GM20431 (cell line): Measurements from ENCODE around the gene KIF5C.

ENCODE experiments used
- in situ Hi-C: fragments of 300-500 bp; cut with MseI, MboI; formaldehyde crosslinking; loops from one replicate; pipeline ENCODE4 v1.15.0; 2020; ENCODE audit warnings: low sequenced_read_pairs; ENCODE audit not compliant: unreplicated experiment

Gene KIF5C

DNA sequence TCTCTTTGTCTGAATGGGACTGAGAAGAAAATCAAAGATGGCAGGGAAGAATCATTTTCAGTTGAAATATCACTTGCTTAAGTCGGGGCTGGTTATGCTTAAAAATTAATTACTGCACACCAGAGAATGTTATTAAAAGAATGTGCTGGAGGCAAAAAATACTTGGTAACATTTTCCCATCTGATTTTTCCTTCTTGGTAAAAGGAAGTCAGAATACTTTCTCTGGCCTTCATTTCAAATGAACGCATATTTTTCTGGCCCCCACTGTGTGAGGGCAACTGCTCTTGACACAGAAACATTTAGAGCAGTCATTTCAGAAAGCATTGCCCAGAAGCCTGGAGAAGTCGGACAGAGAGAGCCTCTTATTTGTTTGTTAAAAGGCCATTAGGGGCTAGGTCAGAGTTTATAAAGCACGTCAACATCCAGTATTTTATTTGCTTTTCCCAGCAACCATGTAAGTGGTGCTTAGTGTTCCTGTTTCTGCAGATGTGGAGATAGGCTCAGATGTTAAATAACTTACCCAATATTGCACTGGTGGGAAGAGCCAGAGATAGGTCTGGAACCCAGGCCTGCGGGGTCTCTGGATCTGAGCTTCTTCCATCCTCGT lies 130.5 kb downstream of the KIF5C start:
- in situ Hi-C loops = loop anchor here (25.0 kb wide), 1 partner anchor 557 kb away; no protein-coding TSS in a partner anchor

DNA sequence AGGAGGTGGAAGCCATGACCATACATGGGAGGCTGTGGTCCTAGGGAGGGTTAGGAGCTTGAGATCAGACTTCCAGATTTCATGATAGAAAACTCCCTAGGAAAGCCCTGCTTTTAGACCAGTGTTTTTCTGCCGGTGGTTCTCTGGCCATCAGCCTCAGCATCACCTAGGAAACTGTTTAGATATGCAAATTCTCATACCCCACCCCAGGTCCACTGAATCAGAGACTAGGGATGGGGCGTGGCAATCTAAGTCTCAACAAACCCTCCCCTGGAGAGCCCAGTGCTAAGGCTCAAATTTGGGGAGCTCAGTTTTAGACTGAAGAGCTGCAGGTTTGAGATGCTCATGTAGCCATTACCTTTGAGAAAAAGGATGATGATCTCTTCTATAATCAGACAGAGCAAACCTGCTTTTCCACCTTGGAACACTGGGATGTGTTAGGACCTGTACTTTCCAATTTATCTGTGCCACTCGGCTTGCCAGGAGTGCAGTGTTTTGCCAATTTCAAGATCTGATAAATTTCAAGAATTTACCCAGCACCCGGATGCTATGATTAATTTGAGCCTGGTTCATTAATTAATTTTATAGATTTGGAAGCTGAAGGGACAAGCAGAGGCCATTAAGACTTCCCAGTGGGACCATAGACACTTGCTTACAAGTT lies 132.0 kb downstream of the KIF5C start:
- in situ Hi-C loops = loop anchor here (25.0 kb wide), 1 partner anchor 555 kb away; no protein-coding TSS in a partner anchor

- in situ Hi-C loops = loop anchor here (25.0 kb wide), 1 partner anchor 554 kb away; no protein-coding TSS in a partner anchor
Observed at GRCh38 chr2:149008381-149008780, 133.4 kb downstream of the KIF5C start.

GRCh38 chr2:149009576-149010461 lies 134.8 kb downstream of the KIF5C start:
- in situ Hi-C loops = loop anchor here (25.0 kb wide), 1 partner anchor 552 kb away; no protein-coding TSS in a partner anchor

GRCh38 chr2:149012545-149012944 lies 137.5 kb downstream of the KIF5C start:
- in situ Hi-C loops = loop anchor here (25.0 kb wide), 1 partner anchor 550 kb away; no protein-coding TSS in a partner anchor

GRCh38 chr2:149015501-149015900 lies 140.5 kb downstream of the KIF5C start:
- in situ Hi-C loops = loop anchor here (25.0 kb wide), 1 partner anchor 547 kb away; no protein-coding TSS in a partner anchor

- in situ Hi-C loops = loop anchor here (25.0 kb wide), 1 partner anchor 546 kb away; no protein-coding TSS in a partner anchor
Observed at GRCh38 chr2:149015926-149016563, 141.0 kb downstream of the KIF5C start.

DNA sequence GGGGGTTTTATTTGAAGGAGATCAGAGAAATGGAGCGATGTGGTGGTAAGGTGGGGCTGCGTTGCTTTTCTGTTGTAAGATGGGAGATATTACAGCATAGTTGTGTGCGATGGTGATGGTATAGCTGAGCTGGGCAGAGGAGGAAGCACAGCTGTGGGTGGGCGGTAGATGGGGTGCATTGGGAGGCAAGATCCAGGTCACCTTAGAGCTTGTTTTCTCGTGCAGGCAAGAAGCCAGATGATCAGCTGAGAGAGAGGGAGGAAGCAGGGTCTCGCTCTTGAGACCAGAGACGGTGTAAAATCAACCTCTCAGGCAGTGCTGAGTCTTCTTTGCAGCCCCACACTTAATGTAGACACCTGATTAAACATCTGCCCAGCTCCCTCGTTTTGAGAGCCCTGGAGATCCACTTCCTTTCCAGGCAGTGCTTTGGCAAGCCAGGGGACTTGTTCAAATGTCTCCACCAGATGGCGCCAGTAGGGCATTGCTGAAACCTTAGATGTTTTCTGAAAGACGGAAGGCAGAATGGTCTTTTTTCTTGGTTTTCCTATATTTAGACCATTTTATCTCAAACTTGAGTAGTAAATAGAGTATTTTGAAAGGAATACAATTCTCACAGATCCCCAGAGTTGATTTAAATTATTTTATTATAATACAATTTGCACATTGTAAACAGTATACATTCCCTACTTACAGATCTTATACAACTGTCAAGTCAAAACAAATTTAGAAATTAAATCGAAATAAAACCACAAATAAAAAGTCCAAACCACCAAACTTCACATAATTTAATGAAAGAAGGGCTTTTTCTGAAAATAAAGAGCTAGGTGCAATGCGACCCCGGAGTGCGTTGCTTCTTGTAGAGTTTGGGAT lies 142.3 kb downstream of the KIF5C start:
- in situ Hi-C loops = loop anchor here (25.0 kb wide), 1 partner anchor 545 kb away; no protein-coding TSS in a partner anchor

DNA sequence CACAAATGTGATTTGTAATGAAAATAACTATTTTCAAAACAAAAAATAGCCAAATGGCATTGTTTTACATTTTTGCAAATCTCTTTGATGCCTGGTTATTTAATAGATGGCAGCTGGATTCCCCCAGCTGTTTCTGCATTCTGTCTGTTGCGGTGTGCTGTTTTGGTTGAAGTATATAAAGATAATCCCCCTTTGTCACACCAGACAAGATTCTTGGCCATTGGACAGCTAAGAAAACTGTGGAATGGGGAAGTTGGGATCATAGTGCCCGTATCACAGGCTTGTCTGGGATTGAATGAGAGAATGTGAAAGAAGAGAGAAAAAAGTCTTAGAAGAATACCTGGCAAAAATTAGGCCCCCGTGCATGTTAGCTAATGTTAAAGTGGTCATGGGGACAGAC lies 144.0 kb downstream of the KIF5C start:
- in situ Hi-C loops = loop anchor here (25.0 kb wide), 1 partner anchor 543 kb away; no protein-coding TSS in a partner anchor

DNA sequence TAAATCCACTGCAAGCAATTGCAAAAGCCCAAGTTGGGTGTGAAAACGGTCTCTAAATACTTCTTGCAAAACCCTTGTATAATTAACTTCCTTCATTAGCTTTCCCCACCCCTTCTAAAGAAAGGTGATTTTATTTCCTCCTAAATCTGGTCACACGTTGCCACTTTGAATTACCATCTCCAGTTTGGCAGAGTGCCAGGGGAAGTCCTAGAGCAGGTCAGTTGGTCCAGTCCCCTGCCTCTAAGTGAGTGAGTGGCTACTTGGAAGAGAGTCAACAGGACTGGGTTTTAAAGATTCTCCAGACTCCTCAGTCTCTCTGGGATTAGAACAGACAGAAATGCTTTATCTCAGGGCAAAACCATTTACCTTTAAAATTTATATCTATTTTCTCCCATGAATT lies 144.7 kb downstream of the KIF5C start:
- in situ Hi-C loops = loop anchor here (25.0 kb wide), 1 partner anchor 543 kb away; no protein-coding TSS in a partner anchor

GRCh38 chr2:149020432-149020851 lies 145.4 kb downstream of the KIF5C start:
- in situ Hi-C loops = loop anchor here (25.0 kb wide), 1 partner anchor 542 kb away; no protein-coding TSS in a partner anchor

DNA sequence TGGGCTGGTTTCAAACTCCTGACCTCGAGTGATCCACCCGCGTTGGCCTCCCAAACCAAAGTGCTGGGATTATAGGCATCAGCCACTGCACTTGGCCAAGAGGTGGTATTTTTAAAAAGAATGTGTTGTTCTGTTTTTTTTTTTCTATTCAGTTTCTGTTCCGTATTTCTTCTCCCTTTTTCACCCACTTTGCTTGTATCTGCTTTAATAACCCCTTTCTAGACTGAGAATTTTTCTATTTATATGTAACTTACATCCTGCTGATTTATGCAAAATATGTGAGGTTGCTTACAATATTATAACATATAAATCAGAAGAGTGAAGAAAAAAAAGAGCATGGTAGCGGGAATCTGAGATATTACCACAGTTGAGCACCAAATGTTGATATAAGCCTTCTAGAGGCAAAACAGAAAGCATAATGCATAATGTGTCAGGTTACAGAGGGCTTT lies 146.3 kb downstream of the KIF5C start:
- in situ Hi-C loops = loop anchor here (25.0 kb wide), 1 partner anchor 541 kb away; no protein-coding TSS in a partner anchor

DNA sequence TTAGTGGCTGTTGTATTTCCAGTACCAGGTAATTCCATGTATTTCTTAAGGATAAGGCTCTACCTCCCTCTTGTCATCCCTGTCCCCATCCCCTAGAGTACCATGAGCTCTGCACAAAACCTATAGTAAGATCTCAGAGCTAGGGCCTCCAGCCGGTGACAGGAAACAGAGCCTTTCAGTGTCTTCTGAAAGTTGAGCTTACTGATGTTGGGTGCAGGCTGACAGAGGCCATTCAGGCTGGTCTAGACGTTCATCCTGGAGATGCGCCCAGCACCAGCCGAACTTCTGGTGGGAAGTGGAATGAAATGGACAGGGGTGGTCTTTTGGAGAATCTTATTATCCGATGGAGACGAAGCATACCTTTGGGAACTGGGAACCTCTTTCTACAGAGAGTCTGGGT lies 146.7 kb downstream of the KIF5C start:
- in situ Hi-C loops = loop anchor here (25.0 kb wide), 1 partner anchor 541 kb away; no protein-coding TSS in a partner anchor

GRCh38 chr2:149023091-149023490 lies 148.1 kb downstream of the KIF5C start:
- in situ Hi-C loops = loop anchor here (25.0 kb wide), 1 partner anchor 539 kb away; no protein-coding TSS in a partner anchor

DNA sequence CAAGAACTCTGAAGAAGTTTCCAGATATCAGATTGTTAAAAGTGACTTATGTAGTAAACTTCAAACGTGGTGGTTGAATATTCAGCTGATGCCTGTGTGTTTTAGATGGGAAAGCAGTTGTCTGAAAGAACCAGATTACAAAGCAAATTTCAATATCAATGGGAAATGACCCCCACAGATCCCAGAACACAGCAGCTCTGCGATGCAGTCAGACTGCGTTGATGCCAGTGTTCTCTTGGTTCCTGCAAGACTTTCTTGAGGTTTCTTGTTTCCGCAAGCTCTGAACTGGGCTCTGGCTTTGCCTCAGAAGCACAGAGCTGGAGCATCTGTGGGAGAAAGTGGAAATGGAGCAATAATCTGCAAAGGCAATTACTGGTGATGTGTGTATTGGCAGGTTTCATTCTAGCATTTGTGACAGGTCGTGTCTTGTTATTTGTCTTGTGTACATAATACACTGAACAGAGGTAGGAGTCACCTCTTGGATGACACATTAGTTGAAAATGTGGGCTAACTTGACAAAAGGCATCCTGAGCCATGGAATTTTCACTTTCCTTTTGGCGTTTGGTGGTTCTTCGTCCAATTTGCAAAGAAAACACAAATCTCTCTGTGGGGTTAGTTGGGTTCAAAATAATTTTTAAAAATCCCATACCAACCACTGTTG lies 152.7 kb downstream of the KIF5C start:
- in situ Hi-C loops = no loop called here

- in situ Hi-C loops = no loop called here
Observed at GRCh38 chr2:149028377-149028776, 153.3 kb downstream of the KIF5C start.

GRCh38 chr2:149028891-149029290 lies 153.9 kb downstream of the KIF5C start:
- in situ Hi-C loops = no loop called here
